Activated CD8-positive, alpha-beta memory T cell treated with anti-CD3 and anti-CD28 coated beads, Interleukin-2, amount 50 U/mL, for 1 hour (primary cell): ENCODE measurements around the gene KLK15.
A peak's percentile ranks its signal among the peaks of the same experiment; 100 is the strongest.
"Not testable (repeated sequence)": the region's sequence is repeated elsewhere in the genome, so short reads cannot be mapped to it uniquely, and the experiment has no call there.

Experiments used
- DNase-seq: peaks from one replicate; pipeline ENCODE4 v3.0.0-alpha.2; 2020; ENCODE audit errors: extremely low read depth

Gene KLK15

GRCh38 chr19:50821248-50821612 lies 12.1 kb downstream of the KLK15 start:
- no peak for DNase-seq

- DNase-seq, result no peak
Observed at GRCh38 chr19:50820549-50821247, 12.7 kb downstream of the KLK15 start.

GRCh38 chr19:50820086-50820485 lies 13.3 kb downstream of the KLK15 start:
- no peak for DNase-seq

- DNase-seq, result no peak
Observed at GRCh38 chr19:50819636-50820035, 13.7 kb downstream of the KLK15 start.

GRCh38 chr19:50818859-50819472 lies 14.4 kb downstream of the KLK15 start:
- no peak for DNase-seq

GRCh38 chr19:50817941-50818858 lies 15.2 kb downstream of the KLK15 start:
- no peak for DNase-seq

- no peak for DNase-seq
Observed at GRCh38 chr19:50815439-50815838, 17.9 kb downstream of the KLK15 start.

- no peak for DNase-seq
Observed at GRCh38 chr19:50814883-50815282, 18.5 kb downstream of the KLK15 start.

- DNase-seq, result no peak
Observed at GRCh38 chr19:50812474-50812873, 20.9 kb downstream of the KLK15 start.

- not testable (repeated sequence) for DNase-seq
Observed at GRCh38 chr19:50811622-50812238, 21.6 kb downstream of the KLK15 start.

GRCh38 chr19:50808856-50809255 lies 24.5 kb downstream of the KLK15 start:
- DNase-seq, result no peak

- peak; percentile 93 for DNase-seq
Observed at GRCh38 chr19:50804420-50805272, 28.7 kb downstream of the KLK15 start.

- no peak for DNase-seq
Observed at GRCh38 chr19:50803633-50804419, 29.5 kb downstream of the KLK15 start.

GRCh38 chr19:50801107-50801506 lies 32.3 kb downstream of the KLK15 start:
- no peak for DNase-seq

- DNase-seq, result no peak
Observed at GRCh38 chr19:50799547-50799851, 33.9 kb downstream of the KLK15 start.

GRCh38 chr19:50798659-50799546 lies 34.5 kb downstream of the KLK15 start:
- DNase-seq, result no peak

- DNase-seq, result no peak
Observed at GRCh38 chr19:50797781-50798658, 35.4 kb downstream of the KLK15 start.

- DNase-seq, result no peak
Observed at GRCh38 chr19:50797429-50797780, 36.0 kb downstream of the KLK15 start.
